BLaER1 (cell line): ENCODE results near the gene PIK3R1.

Experiments used
- H3K27ac ChIP-seq: shearing (Covaris generic); formaldehyde crosslinking; 2 replicates; pipeline ENCODE4 v1.8.1; 2022
- H3K27me3 ChIP-seq: shearing (Covaris generic); formaldehyde crosslinking; 2 replicates; pipeline ENCODE4 v1.8.1; 2022
- H3K36me3 ChIP-seq: shearing (Covaris generic); formaldehyde crosslinking; 2 replicates; pipeline ENCODE4 v1.8.1; 2022
- H3K4me1 ChIP-seq: shearing (Covaris generic); formaldehyde crosslinking; 2 replicates; pipeline ENCODE4 v1.8.1; 2022
- H3K4me2 ChIP-seq: shearing (Covaris generic); formaldehyde crosslinking; 2 replicates; pipeline ENCODE4 v1.8.1; 2022
- H3K4me3 ChIP-seq: shearing (Covaris generic); formaldehyde crosslinking; 2 replicates; pipeline ENCODE4 v1.8.1; 2022
- H3K9ac ChIP-seq: shearing (Covaris generic); formaldehyde crosslinking; 2 replicates; pipeline ENCODE4 v1.8.1; 2022
- H3K9me3 ChIP-seq: shearing (Covaris generic); formaldehyde crosslinking; 2 replicates; pipeline ENCODE4 v1.8.1; 2022
- H4K20me1 ChIP-seq: shearing (Covaris generic); formaldehyde crosslinking; 2 replicates; pipeline ENCODE4 v1.8.1; 2022
- Cebpa-rat ChIP-seq: shearing (Covaris generic); IDR thresholded peaks from 2 replicates; pipeline ENCODE4 v1.8.1; 2022

The PIK3R1 gene

GRCh38 chr5:68298479-68298878 is 82.9 kb downstream of the PIK3R1 start:
- peaks cover 82% of the 10 kb centered on the region for H3K36me3 ChIP-seq
- no peak overlapping the region for H3K4me2 ChIP-seq

GRCh38 chr5:68299105-68299504 is 83.5 kb downstream of the PIK3R1 start:
- H3K36me3 ChIP-seq = peaks cover 76% of the 10 kb centered on the region

More at GRCh38 chr5:68298479-68298878, 82.9 kb downstream of the PIK3R1 start:
- peaks cover 43% of the 10 kb centered on the region; the same call in 1 of the 2 replicates for H4K20me1 ChIP-seq
- H3K9ac ChIP-seq = no peak overlapping the region
- H3K4me1 ChIP-seq = no peaks in the 10 kb centered on the region
- H3K4me3 ChIP-seq = no peak overlapping the region
- TF ChIP-seq Cebpa-rat = no peak
- H3K9me3 ChIP-seq = no peaks in the 10 kb centered on the region
- no peaks in the 10 kb centered on the region for H3K27me3 ChIP-seq
- no peak overlapping the region for H3K27ac ChIP-seq

GRCh38 chr5:68299575-68299974 is 84.0 kb downstream of the PIK3R1 start:
- Histone ChIP-seq H3K27ac (no peak overlapping the region), H3K9ac (no peak overlapping the region), H3K27me3 (no peaks in the 10 kb centered on the region), H3K4me1 (no peaks in the 10 kb centered on the region), H4K20me1 (peaks cover 43% of the 10 kb centered on the region; the same call in 1 of the 2 replicates), H3K36me3 (peaks cover 71% of the 10 kb centered on the region), H3K4me2 (no peak overlapping the region), H3K9me3 (no peaks in the 10 kb centered on the region), H3K4me3 (no peak overlapping the region)
- no peak for TF ChIP-seq Cebpa-rat

More at GRCh38 chr5:68299105-68299504, 83.5 kb downstream of the PIK3R1 start:
- Histone ChIP-seq H3K9me3 (no peaks in the 10 kb centered on the region), H3K27ac (no peak overlapping the region), H3K4me3 (no peak overlapping the region), H3K9ac (no peak overlapping the region), H3K27me3 (no peaks in the 10 kb centered on the region), H4K20me1 (peaks cover 43% of the 10 kb centered on the region; the same call in 1 of the 2 replicates), H3K4me1 (no peaks in the 10 kb centered on the region), H3K4me2 (no peak overlapping the region)
- no peak for TF ChIP-seq Cebpa-rat

DNA sequence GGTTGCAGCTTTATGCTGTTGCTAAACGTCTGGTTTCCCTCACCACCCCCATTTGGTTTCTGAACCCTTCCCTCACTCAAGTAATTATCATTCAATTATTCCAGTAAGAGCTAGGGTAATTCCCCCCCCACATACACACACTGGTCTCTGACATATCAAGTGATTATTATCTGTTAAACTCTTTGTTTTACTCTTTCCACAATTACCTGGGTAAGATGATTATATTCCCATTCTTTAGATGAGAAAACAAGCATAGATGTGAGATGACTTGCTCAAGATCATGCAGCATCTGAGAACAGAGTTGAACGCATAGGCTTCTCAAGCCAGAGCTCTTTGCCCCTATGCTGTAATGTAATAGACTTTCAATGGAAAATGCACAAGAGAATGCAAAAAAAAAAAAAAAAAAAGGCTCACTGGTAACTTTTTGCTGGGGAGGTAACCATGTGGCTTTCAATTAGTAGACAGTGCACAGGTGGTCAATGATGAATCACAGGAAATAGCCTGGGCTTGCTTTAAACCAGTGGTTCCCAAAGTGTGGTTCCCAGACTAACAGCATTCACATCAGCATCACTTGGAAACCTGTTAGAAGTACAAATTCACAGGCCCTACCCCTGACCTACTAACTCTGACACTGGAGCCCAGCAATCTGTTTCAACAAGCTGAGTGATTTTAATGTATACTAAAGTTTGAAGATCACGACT is 87.6 kb downstream of the PIK3R1 start:
- no peaks in the 10 kb centered on the region for H3K27me3 ChIP-seq
- no peak for TF ChIP-seq Cebpa-rat
- H3K4me1 ChIP-seq = no peaks in the 10 kb centered on the region

GRCh38 chr5:68303754-68304420 is 88.3 kb downstream of the PIK3R1 start:
- no peak overlapping the region for H3K27ac ChIP-seq
- no peak for TF ChIP-seq Cebpa-rat
- peaks cover 30% of the 10 kb centered on the region for H3K36me3 ChIP-seq
- no peaks in the 10 kb centered on the region for H3K9me3 ChIP-seq
- H3K4me3 ChIP-seq = no peak overlapping the region
- no peaks in the 10 kb centered on the region for H3K4me1 ChIP-seq
- H4K20me1 ChIP-seq = peaks cover 21% of the 10 kb centered on the region; the same call in 1 of the 2 replicates
- no peak overlapping the region for H3K9ac ChIP-seq
- no peak overlapping the region for H3K4me2 ChIP-seq
- no peaks in the 10 kb centered on the region for H3K27me3 ChIP-seq

More for the DNA sequence above, 87.6 kb downstream of the PIK3R1 start:
- Histone ChIP-seq H3K36me3 (peaks cover 37% of the 10 kb centered on the region), H3K9ac (no peak overlapping the region), H4K20me1 (peaks cover 26% of the 10 kb centered on the region; the same call in 1 of the 2 replicates), H3K9me3 (no peaks in the 10 kb centered on the region), H3K4me3 (no peak overlapping the region), H3K27ac (no peak overlapping the region), H3K4me2 (no peak overlapping the region)

- no peaks in the 10 kb centered on the region for H3K27me3 ChIP-seq
- H3K4me3 ChIP-seq = no peak overlapping the region
- H3K9ac ChIP-seq = no peak overlapping the region
- H4K20me1 ChIP-seq = peaks cover 15% of the 10 kb centered on the region; the same call in 1 of the 2 replicates
- TF ChIP-seq Cebpa-rat = no peak
- no peaks in the 10 kb centered on the region for H3K4me1 ChIP-seq
- H3K9me3 ChIP-seq = no peaks in the 10 kb centered on the region
- peaks cover 23% of the 10 kb centered on the region for H3K36me3 ChIP-seq
- no peak overlapping the region for H3K4me2 ChIP-seq
- H3K27ac ChIP-seq = no peak overlapping the region
Measured at GRCh38 chr5:68304421-68305052, 89.0 kb downstream of the PIK3R1 start.

GRCh38 chr5:68305223-68305870 is 89.8 kb downstream of the PIK3R1 start:
- no peaks in the 10 kb centered on the region for H3K4me1 ChIP-seq
- no peak overlapping the region for H3K9ac ChIP-seq
- H3K4me2 ChIP-seq = no peak overlapping the region
- H4K20me1 ChIP-seq = peaks cover 7% of the 10 kb centered on the region; the same call in 1 of the 2 replicates
- no peak overlapping the region for H3K27ac ChIP-seq
- no peaks in the 10 kb centered on the region for H3K9me3 ChIP-seq
- no peak for TF ChIP-seq Cebpa-rat
- H3K4me3 ChIP-seq = no peak overlapping the region
- peaks cover 16% of the 10 kb centered on the region for H3K36me3 ChIP-seq
- H3K27me3 ChIP-seq = no peaks in the 10 kb centered on the region

DNA sequence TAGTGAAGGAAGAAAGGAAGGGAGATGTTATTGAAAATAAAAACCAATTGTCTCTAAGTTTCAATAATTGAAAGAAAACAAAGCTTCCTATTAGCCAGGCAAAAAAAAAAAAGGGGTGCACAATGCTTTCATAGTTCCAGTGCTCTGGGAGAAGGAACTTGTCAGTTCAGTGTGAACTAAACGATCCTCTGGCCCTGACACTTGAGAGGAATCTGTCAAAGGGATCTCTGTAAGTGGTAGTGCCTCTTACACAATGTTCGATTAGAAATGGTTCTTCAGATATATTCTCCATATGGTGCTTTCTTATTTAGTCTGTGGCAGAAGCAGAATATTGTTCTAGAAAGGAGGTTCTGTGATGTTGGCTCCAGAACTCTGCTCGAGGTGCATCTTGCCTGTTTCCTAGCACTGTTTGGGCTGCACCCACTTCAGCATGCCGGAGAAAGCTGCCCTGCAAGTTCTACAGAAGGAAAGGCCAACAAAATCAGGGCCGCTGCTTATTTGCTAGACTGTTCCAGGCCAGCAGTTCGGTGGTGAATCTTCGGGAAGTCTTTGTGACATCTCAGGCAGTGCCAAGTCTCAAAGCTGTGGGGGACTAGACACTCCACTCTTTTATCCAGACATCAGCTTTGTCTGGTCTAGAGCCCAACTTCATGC is 90.9 kb downstream of the PIK3R1 start:
- Histone ChIP-seq H3K9me3 (no peaks in the 10 kb centered on the region), H4K20me1 (no peaks in the 10 kb centered on the region), H3K27ac (no peak overlapping the region), H3K9ac (no peak overlapping the region), H3K4me1 (no peaks in the 10 kb centered on the region), H3K27me3 (no peaks in the 10 kb centered on the region), H3K4me3 (no peak overlapping the region), H3K36me3 (peaks cover 9% of the 10 kb centered on the region), H3K4me2 (no peak overlapping the region)
- TF ChIP-seq Cebpa-rat = no peak

DNA sequence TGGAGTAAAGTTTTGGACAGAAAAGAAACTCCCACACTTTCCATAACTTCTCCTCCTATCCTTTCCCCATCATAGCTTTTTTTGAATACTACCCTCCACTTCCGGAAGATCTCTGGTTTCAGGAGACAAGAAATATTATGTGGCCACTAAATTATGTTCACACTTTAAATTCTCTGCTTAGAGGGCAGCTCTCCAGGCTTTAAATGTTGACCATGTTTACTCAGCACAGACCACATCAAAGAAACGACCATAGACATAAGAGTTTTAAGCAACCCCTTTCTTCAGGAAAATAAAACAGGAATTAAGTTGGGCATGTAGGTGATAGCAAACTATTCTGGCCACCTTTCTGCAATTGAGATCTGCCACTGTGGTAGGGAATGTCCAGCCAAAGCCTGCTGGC is 97.8 kb downstream of the PIK3R1 start:
- no peak overlapping the region for H3K4me3 ChIP-seq
- no peak for TF ChIP-seq Cebpa-rat

More for the DNA sequence above, 97.8 kb downstream of the PIK3R1 start:
- no peak overlapping the region for H3K9ac ChIP-seq
- no peaks in the 10 kb centered on the region for H3K27me3 ChIP-seq
- H3K36me3 ChIP-seq = no peaks in the 10 kb centered on the region
- H3K4me1 ChIP-seq = no peaks in the 10 kb centered on the region
- H4K20me1 ChIP-seq = no peaks in the 10 kb centered on the region
- H3K27ac ChIP-seq = no peak overlapping the region
- H3K9me3 ChIP-seq = no peaks in the 10 kb centered on the region
- no peak overlapping the region for H3K4me2 ChIP-seq
